PFSK-1 (cell line): Measurements from ENCODE around the gene FBXO24.

Experiments
- SIN3A ChIP-seq: IDR thresholded peaks from 2 replicates; pipeline ENCODE4 v1.6.1; 2012; ENCODE audit warnings: mild to moderate bottlenecking, low read length, moderate library complexity, borderline replicate concordance; ENCODE audit not compliant: insufficient read depth
- TF ChIP-seq, protein P1 (sequence below), 2 experiments: IDR thresholded peaks; 2 replicates each; pipeline versions ENCODE4 v1.6.1 to v1.8.0; 2011 to 2012; ENCODE audit warnings: low read depth in 2 of 2, low read length in 2 of 2, control low read depth in 1 of 2, inconsistent platforms in 1 of 2, mild to moderate bottlenecking in 1 of 2, moderate library complexity in 1 of 2; ENCODE audit not compliant: insufficient read depth in 1 of 2

DNA sequence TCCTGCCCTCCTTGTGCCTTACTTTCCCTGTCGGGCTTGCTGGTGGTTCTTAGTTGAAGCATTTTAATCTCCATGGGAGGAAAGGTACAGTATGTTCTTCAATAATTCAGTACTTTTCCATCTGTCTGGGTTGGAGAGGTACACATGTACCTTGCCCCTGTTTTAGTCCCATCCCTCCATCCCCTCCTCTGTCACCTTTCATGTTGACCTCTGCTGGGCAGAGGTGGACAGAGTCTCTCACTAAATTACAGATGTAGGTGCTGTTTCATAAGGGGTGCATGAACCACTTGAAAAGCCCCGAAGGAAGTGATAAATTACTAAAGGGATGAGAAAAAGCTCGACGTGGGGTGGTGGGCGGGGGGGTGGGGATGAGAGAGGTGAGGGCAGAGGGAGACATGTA lies 41.7 kb upstream of the FBXO24 start:
- TF ChIP-seq, protein P1, sequence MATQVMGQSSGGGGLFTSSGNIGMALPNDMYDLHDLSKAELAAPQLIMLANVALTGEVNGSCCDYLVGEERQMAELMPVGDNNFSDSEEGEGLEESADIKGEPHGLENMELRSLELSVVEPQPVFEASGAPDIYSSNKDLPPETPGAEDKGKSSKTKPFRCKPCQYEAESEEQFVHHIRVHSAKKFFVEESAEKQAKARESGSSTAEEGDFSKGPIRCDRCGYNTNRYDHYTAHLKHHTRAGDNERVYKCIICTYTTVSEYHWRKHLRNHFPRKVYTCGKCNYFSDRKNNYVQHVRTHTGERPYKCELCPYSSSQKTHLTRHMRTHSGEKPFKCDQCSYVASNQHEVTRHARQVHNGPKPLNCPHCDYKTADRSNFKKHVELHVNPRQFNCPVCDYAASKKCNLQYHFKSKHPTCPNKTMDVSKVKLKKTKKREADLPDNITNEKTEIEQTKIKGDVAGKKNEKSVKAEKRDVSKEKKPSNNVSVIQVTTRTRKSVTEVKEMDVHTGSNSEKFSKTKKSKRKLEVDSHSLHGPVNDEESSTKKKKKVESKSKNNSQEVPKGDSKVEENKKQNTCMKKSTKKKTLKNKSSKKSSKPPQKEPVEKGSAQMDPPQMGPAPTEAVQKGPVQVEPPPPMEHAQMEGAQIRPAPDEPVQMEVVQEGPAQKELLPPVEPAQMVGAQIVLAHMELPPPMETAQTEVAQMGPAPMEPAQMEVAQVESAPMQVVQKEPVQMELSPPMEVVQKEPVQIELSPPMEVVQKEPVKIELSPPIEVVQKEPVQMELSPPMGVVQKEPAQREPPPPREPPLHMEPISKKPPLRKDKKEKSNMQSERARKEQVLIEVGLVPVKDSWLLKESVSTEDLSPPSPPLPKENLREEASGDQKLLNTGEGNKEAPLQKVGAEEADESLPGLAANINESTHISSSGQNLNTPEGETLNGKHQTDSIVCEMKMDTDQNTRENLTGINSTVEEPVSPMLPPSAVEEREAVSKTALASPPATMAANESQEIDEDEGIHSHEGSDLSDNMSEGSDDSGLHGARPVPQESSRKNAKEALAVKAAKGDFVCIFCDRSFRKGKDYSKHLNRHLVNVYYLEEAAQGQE (IDR thresholded peaks at IDR 0.05; ENCODE audit: insufficient read depth in 1 of 2, low read depth in 2 of 2, low read length in 2 of 2): no peak
- TF ChIP-seq SIN3A: no peak
